ENCODE results near the gene APAF1. TPM values are rescaled to one million over a fixed set of nuclear protein-coding genes. Genes with fewer than 3 reads are reported as not detected.

The APAF1 gene
- total and polyA plus RNA-seq, 12 donors = 2.0 to 9.9 (median 4.0) TPM

GRCh38 chr12:98745578-98746391, 100.7 kb downstream of the APAF1 start:
- peak overlapping the region; percentile 25 to 63 (median 50) for H3K4me3 ChIP-seq
- DNase-seq (no peak), ATAC-seq (peak in 6 of 8 donors; percentile 45 to 74 (median 56))
- intact Hi-C loops (cut with DNase I) = no loop called here
- H3K36me3 ChIP-seq = no peaks in the 10 kb centered on the region
- H3K27ac ChIP-seq = no peak overlapping the region
- H3K4me1 ChIP-seq = peaks cover 0 to 15% (median 4%) of the 10 kb centered on the region in 9 donors
- peaks cover 0 to 52% (median 29%) of the 10 kb centered on the region in 7 donors for H3K27me3 ChIP-seq
- TF ChIP-seq, protein P1, sequence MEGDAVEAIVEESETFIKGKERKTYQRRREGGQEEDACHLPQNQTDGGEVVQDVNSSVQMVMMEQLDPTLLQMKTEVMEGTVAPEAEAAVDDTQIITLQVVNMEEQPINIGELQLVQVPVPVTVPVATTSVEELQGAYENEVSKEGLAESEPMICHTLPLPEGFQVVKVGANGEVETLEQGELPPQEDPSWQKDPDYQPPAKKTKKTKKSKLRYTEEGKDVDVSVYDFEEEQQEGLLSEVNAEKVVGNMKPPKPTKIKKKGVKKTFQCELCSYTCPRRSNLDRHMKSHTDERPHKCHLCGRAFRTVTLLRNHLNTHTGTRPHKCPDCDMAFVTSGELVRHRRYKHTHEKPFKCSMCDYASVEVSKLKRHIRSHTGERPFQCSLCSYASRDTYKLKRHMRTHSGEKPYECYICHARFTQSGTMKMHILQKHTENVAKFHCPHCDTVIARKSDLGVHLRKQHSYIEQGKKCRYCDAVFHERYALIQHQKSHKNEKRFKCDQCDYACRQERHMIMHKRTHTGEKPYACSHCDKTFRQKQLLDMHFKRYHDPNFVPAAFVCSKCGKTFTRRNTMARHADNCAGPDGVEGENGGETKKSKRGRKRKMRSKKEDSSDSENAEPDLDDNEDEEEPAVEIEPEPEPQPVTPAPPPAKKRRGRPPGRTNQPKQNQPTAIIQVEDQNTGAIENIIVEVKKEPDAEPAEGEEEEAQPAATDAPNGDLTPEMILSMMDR (IDR thresholded peaks at IDR 0.05) = no peak
- H3K9me3 ChIP-seq = peaks cover 0 to 6% (median 0%) of the 10 kb centered on the region in 11 donors
- 19% methylated on average over 54 of the region's 54 CpGs for WGBS, 2 donors

- no peak overlapping the region for H3K27ac ChIP-seq
- 82 to 87% methylated on average over 3 of the region's 3 CpGs for WGBS, 2 donors
- peaks cover 0 to 43% (median 28%) of the 10 kb centered on the region in 7 donors for H3K27me3 ChIP-seq
- peaks cover 0 to 15% (median 4%) of the 10 kb centered on the region in 9 donors for H3K4me1 ChIP-seq
- no peak for DNase-seq
- no peaks in the 10 kb centered on the region for H3K9me3 ChIP-seq
- intact Hi-C loops (cut with DNase I) = no loop called here
- TF ChIP-seq, protein P1 (IDR thresholded peaks at IDR 0.05) = no peak
- no peak for ATAC-seq
- H3K4me3 ChIP-seq = no peak overlapping the region
- H3K36me3 ChIP-seq = no peaks in the 10 kb centered on the region
Measured at GRCh38 chr12:98748463-98748862, 103.4 kb downstream of the APAF1 start.

GRCh38 chr12:98750511-98750910, 105.4 kb downstream of the APAF1 start:
- Histone ChIP-seq H3K27me3 (peaks cover 0 to 29% (median 21%) of the 10 kb centered on the region in 7 donors), H3K27ac (no peak overlapping the region), H3K4me3 (no peak overlapping the region), H3K9me3 (no peaks in the 10 kb centered on the region), H3K4me1 (peaks cover 0 to 8% (median 2%) of the 10 kb centered on the region in 9 donors), H3K36me3 (no peaks in the 10 kb centered on the region)
- intact Hi-C loops (cut with DNase I) = no loop called here
- 55 to 60% methylated on average over 9 of the region's 9 CpGs for WGBS, 2 donors
- ATAC-seq (no peak), DNase-seq (no peak)
- TF ChIP-seq, protein P1 (IDR thresholded peaks at IDR 0.05) = no peak

DNA sequence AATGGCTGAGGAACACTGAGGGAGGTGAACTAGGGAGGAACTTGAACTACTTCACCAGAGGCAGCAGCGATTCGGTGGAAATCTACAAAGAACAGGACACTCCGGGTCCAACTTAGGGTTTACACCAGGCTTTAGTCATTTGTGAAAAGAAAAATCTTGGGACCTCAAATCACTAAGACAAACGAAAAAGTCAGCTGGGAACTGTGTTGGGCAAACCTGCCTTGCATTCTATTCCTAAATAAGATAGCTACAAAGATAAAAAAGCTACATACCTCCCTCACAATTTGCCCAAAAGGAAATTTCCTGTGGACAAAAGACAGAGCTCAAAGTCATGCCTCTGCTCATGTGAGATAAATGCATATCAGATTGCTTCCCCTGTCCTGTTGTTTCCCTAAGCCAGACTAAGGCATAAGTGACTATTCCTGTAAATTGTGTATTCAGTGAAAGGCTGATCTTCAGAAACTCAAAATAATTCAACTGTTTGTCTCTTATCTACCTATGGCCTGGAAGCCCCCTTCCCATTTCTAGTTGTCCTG, 106.6 kb downstream of the APAF1 start:
- Histone ChIP-seq H3K27ac (no peak overlapping the region), H3K4me3 (no peak overlapping the region), H3K4me1 (no peaks in the 10 kb centered on the region), H3K9me3 (no peaks in the 10 kb centered on the region), H3K27me3 (peaks cover 0 to 17% (median 10%) of the 10 kb centered on the region in 7 donors), H3K36me3 (no peaks in the 10 kb centered on the region)
- WGBS, 2 donors = 74 to 86% methylated on average over 4 of the region's 4 CpGs
- DNase-seq (no peak), ATAC-seq (no peak)
- TF ChIP-seq, protein P1 (IDR thresholded peaks at IDR 0.05) = no peak
- intact Hi-C loops (cut with DNase I) = no loop called here
